Activated CD8-positive, alpha-beta memory T cell treated with anti-CD3 and anti-CD28 coated beads, Interleukin-2, amount 50 U/mL, for 4 hours (primary cell): ENCODE data around the gene ZKSCAN1.
A peak's percentile ranks its signal among the peaks of the same experiment; 100 is the strongest.

Experiments
- DNase-seq: peaks from one replicate; pipeline ENCODE4 v3.0.0-alpha.2; 2020

The ZKSCAN1 gene

DNA sequence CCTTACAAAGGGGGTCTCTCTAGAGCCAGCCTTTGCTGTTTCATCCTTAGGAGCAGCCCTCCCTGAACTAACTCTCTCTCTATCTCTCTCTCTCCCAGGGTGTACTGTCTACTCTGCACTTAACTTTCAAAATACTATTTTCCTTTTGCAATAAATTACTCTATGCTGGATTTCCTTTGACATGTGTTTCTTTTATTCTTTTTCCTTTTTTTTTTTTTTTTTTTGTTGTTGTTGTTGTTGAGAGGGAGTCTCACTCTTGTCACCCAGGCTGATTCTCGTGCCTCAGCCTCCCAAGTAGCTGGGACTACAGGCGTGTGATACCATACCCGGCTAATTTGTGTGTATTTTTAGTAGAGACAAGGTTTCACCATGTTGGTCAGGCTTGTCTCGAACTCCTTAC lies 67.6 kb downstream of the ZKSCAN1 start:
- DNase-seq: no peak

DNA sequence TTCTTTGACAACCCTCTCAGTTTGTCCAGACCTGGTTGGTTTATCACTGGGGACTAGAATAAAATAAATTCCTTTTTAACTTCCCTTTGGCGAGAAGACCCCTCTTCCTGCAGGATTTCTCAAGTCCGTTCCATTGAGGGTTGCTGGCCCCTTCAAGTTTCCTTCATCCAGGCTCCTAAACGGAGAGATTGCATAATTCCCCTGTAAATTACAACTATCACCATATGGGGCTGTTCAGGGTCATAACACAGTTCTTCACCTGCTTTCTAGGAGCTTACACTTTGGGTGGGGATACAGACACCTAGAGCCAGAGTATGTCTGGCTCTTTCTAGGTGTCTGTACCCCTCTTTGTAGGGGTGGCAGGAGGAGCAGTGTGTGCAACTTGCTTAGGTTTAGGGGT lies 70.1 kb downstream of the ZKSCAN1 start:
- no peak for DNase-seq

- no peak for DNase-seq
These were observed 71.8 kb downstream of the ZKSCAN1 start for GRCh38 chr7:100087055-100087750.

GRCh38 chr7:100088095-100088620 lies 72.8 kb downstream of the ZKSCAN1 start:
- no peak for DNase-seq

DNA sequence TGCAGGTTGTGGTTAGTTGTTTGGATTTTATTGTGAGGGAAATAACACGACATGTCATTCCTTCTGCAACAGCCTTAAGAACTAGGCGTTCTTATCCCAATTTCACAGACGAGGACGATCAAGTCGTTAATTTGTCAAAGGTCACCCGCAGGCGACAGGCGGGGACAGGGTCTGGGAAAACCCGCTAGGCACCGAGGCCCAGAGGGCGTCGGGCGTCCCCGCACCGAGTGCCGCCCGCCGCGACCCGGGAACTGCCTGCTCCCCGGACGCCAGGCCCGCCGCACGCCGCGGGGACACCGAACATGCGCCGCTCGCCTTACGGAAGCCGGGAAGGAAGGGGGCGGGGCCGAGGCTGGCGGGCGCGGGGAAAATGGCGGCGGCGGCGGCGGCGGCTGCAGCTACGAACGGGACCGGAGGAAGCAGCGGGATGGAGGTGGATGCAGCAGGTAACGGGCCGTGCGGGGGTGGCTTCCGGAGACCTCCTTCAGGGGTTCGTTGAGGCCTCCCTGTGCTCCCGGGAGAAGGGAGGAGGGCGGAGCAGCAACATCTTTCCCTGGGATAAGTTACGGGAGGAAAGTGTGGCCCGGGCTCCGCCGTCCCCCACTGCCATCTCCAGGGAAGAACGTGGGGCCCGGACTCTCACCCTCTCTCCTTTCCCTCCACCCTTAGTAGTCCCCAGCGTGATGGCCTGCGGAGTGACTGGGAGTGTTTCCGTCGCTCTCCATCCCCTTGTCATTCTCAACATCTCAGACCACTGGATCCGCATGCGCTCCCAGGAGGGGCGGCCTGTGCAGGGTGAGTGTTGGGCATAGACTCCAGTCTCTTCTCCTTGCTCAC lies 73.4 kb downstream of the ZKSCAN1 start, which contains the start of gene COPS6:
Gene COPS6 (plus strand): TSS at position 349 of the 837 bp plus-strand sequence. CDS start 22 bp downstream, at position 371.
- DNase-seq: peak; percentile 87

DNA sequence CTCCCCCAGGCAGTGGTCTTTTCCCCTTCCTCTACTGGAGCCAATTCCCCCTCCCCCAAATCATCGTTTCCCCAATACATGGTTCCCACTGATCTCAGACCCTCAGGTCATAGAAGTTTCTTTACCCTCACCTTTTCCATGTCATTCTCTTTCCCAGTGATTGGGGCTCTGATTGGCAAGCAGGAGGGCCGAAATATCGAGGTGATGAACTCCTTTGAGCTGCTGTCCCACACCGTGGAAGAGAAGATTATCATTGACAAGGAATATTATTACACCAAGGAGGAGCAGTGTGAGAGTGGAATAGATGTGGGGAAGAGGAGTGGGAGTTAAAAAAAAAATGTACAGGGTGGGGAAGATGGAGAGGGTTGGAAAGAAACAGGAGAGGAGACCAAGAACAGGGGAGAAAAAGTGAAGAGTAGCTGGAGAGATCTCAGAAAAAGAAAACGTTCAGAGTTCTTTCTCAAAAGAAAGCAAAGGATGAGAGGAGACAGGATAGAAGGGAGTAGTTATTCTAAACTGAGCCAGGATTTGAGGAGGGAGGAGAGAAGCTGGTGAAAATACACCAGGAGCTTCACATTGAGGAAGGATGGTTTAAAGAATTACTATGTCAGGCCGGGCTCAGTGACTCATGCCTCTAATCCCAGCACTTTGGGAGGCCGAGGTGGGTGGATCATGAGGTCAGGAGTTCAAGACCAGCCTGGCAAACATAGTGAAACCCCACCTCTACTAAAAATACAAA lies 74.2 kb downstream of the ZKSCAN1 start:
- DNase-seq: no peak

DNA sequence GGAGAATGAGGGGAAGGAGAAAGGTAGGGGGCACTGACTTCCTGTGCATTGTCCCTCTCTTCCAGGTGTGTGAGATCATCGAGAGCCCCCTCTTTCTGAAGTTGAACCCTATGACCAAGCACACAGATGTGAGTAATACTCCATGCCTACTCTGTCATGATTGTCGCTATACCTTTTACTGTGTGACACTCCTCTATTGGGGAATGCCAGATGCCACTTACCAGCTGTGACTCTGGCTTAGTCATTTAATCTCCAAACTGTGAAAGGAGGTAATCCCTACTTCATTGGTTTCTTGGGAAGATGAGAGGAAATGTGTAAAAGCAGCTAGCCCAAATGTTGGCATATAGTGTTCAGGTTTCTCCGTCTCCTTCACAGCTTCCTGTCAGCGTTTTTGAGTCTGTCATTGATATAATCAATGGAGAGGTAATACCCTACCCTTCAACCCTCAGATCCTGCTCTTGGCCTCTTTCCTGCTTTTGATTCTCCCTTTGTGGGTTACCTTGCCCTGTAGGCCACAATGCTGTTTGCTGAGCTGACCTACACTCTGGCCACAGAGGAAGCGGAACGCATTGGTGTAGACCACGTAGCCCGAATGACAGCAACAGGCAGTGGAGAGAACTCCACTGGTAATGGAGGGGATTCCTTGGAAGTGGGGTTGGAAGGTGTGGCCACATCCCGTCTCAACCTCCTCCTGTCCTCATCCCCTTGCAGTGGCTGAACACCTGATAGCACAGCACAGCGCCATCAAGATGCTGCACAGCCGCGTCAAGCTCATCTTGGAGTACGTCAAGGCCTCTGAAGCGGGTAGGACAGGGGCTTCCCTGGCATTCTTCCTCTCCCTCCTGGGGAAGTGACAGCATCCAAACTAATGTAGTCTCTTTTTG lies 75.4 kb downstream of the ZKSCAN1 start:
- no peak for DNase-seq
